Lower leg skin (tissue), 4 donors: ENCODE measurements around the gene MYH9. TPM values are rescaled to one million over a fixed set of nuclear protein-coding genes. Genes with fewer than 3 reads are reported as not detected.

ENCODE experiments used
- DNase-seq, 2 donors: peaks; one replicate each; pipeline ENCODE4 v3.0.0-alpha.2; 2019; ENCODE audit warnings: low spot score in 2 of 2
- H3K4me3 ChIP-seq: fragments of 200-600 bp; sonication (generic); 2 replicates; pipeline ENCODE4 v1.5.1; 2017; ENCODE audit warnings: mild to moderate bottlenecking, low read depth; ENCODE audit not compliant: poor library complexity, severe bottlenecking
- CTCF ChIP-seq, 3 donors: fragments of 450-650 bp; IDR thresholded peaks; one replicate each; pipeline ENCODE4 v1.5.1; 2016; ENCODE audit warnings: antibody characterized with exemption in 3 of 3, mild to moderate bottlenecking in 3 of 3, moderate library complexity in 2 of 3
- POLR2A ChIP-seq, 2 donors: fragments of 450-650 bp; IDR thresholded peaks; one replicate each; pipeline ENCODE4 v1.6.1; 2016 to 2017; ENCODE audit warnings: antibody characterized with exemption in 2 of 2, mild to moderate bottlenecking in 1 of 2, moderate library complexity in 1 of 2
- WGBS, 2 donors: methylation state at CpG; one replicate each; pipeline ENCODE4 v1.1.5; 2018; 5-methylcytosine and 5-hydroxymethylcytosine counted together
- intact Hi-C: fragments of 100-400 bp; cut with DNase I; formaldehyde crosslinking; loops from one replicate; pipeline ENCODE4 v1.15.0; 2023; ENCODE audit warnings: low total_unique reads
- microRNA-seq, 2 donors: library from miRNA; unstranded; fragments of <30 nt; microRNA quantifications; one replicate each; pipeline ENCODE4, GENCODE V29; 2016; ENCODE audit warnings: borderline replicate concordance in 2 of 2, borderline number of aligned reads in 1 of 2
- total RNA-seq, 4 donors: library from RNA; depleted of rRNA; stranded (reverse); fragments of >200 nt; gene quantifications; one replicate each; pipeline ENCODE4 v1.1.0, GENCODE V29; 2016

The MYH9 gene
- total RNA-seq, 4 donors from 2014 or later, result 258 to 335 (median 307) TPM

DNA sequence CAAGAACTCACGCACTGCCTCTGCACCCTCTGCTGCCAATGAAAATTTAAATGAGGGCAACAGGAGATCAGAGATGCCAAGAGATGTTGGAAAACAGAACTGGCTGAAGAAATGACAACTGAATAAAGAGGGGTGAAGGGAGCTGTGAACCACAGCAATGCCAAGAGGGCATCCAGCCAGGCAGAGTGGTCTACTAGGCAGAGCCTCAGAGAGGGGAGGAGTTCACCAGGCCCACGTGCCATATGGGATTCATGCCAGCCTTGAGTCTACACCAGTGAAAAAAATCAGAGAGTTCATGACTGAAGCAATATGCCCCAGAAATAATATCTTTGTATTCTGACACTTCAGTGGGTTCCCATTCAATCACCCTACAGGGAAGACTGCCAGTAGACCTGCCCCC lies 152.8 kb downstream of the MYH9 start:
- 48 to 67% methylated on average over 2 of the region's 2 CpGs for WGBS, 2 donors
- DNase-seq, result peak in 1 of 2 donors; percentile 70
- intact Hi-C loops, result loop anchor here (10.0 kb wide), 1 partner anchor 50 kb away; no protein-coding TSS in a partner anchor
- no peak overlapping the region for H3K4me3 ChIP-seq
- no peak for TF ChIP-seq POLR2A (IDR thresholded peaks at IDR 0.05)
- no peak for TF ChIP-seq CTCF (IDR thresholded peaks at IDR 0.05)

GRCh38 chr22:36234213-36234612 lies 153.6 kb downstream of the MYH9 start:
- TF ChIP-seq CTCF (IDR thresholded peaks at IDR 0.05), result no peak
- no peak for TF ChIP-seq POLR2A (IDR thresholded peaks at IDR 0.05)
- no peak overlapping the region for H3K4me3 ChIP-seq
- DNase-seq, result peak in 1 of 2 donors; percentile 15

GRCh38 chr22:36233796-36234195 lies 154.0 kb downstream of the MYH9 start:
- intact Hi-C loops, result loop anchor here (10.0 kb wide), 1 partner anchor 49 kb away; no protein-coding TSS in a partner anchor
- WGBS, 2 donors, result 90 to 94% methylated on average over 7 of the region's 7 CpGs
- peak in 1 of 2 donors; percentile 36 for DNase-seq
- H3K4me3 ChIP-seq, result no peak overlapping the region
- TF ChIP-seq CTCF (IDR thresholded peaks at IDR 0.05) (no peak), POLR2A (IDR thresholded peaks at IDR 0.05) (no peak)

More at GRCh38 chr22:36234213-36234612, 153.6 kb downstream of the MYH9 start:
- intact Hi-C loops, result loop anchor here (10.0 kb wide), 1 partner anchor 49 kb away; no protein-coding TSS in a partner anchor
- WGBS, 2 donors, result 65 to 68% methylated on average over 2 of the region's 2 CpGs

DNA sequence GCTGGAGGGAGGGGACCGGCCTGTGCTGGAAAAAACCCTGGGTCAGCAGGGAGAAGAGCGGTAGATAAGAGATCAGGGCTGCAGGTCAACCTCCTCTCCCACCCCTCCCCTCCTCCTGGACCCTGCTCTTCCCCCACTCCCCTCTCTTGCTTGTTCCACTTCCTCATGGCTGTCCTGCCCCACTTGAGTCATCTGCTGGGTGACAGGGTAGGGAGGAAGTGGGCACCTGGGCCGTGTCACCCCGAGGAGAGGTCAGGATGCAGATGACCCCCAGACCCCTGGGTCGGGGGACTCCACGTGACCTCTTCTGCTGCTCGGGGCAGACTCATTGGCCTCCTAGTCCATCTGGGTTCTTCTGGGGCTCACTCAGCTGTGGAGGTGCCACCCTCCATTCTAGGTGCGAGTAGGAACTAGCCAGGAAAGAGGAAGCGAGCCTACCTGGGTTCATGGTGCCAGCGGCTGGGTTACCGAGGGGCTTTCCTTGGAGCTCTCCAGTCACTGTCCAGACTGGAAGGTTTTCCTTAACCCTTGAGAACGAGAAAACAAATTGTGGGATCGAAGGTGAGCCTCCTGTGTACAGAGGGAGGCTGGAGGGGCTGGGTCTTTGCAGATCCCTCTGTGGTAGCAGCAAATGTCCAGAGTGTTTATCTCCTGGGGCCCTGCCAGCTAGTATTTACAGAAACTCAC lies 154.9 kb downstream of the MYH9 start:
- intact Hi-C loops, result loop anchor here (10.0 kb wide), 1 partner anchor 48 kb away; no protein-coding TSS in a partner anchor
- no peak overlapping the region for H3K4me3 ChIP-seq
- peak in 1 of 2 donors; percentile 80 for DNase-seq
- 82 to 92% methylated on average over 13 of the region's 13 CpGs for WGBS, 2 donors
- TF ChIP-seq CTCF (IDR thresholded peaks at IDR 0.05) (no peak), POLR2A (IDR thresholded peaks at IDR 0.05) (no peak)

Small RNA genes lying within 50 kb of the gene (microRNA-seq; reads per million reads assigned to microRNA genes)
- 0 to 0.57 reads per million in 2 donors for gene MIR6819

Other genes with a start within 250 kb of the MYH9 start
- gene APOL3, start 227.2 kb downstream of the MYH9 start, total RNA-seq, result 10 to 100 TPM; 29.5 to 55.9 (median 39.6) TPM
- gene APOL4, start 186.2 kb downstream of the MYH9 start, total RNA-seq, result 1 to 10 TPM; 3.3 to 5.4 (median 4.1) TPM
- 10 to 100 TPM; 14.2 to 24.8 (median 20.0) TPM for gene APOL2, start 148.4 kb downstream of the MYH9 start, total RNA-seq
- gene APOL1, start 134.8 kb downstream of the MYH9 start, total RNA-seq, result 1 to 10 TPM in 2 of 4 donors, under 1 TPM in 2; 0.46 to 4.1 (median 2.0) TPM
- gene TXN2, start 93.7 kb upstream of the MYH9 start, total RNA-seq, result 10 to 100 TPM; 45.6 to 56.7 (median 52.2) TPM
- gene FOXRED2, start 119.1 kb upstream of the MYH9 start, total RNA-seq, result 10 to 100 TPM in 3 of 4 donors, 1 to 10 TPM in 1; 9.1 to 18.5 (median 14.6) TPM
- gene EIF3D, start 141.2 kb upstream of the MYH9 start, total RNA-seq, result 100 to 1,000 TPM; 305 to 489 (median 386) TPM